ENCODE results near the gene BCR. TPM values are rescaled to one million over a fixed set of nuclear protein-coding genes. Genes with fewer than 3 reads are reported as not detected.
A peak's percentile ranks its signal among the peaks of the same experiment; 100 is the strongest.

The BCR gene
- total and polyA plus RNA-seq, 2 donors (not counting 1 experiment from before 2014, with no cell fraction given) = 30.2 to 46.4 TPM

- H3K4me3 Mint-ChIP-seq = no peak overlapping the region
- no peaks in the 10 kb centered on the region for H3K9me3 Mint-ChIP-seq (ENCODE audit: insufficient read depth)
- Histone ChIP-seq H3K9ac (ENCODE audit: low read length) (no peak overlapping the region), H3K4me2 (replicated peaks; ENCODE audit: low read depth, low read length, poor library complexity, severe bottlenecking) (no peak overlapping the region), H3K4me1 (ENCODE audit: control insufficient read depth in 2 of 2, insufficient read depth in 2 of 2, low read length in 2 of 2) (peaks cover 56% of the 10 kb centered on the region in 2 donors), H2AFZ (ENCODE audit: insufficient read depth, low read depth, low read length, poor library complexity, severe bottlenecking) (no peak overlapping the region), H4K20me1 (ENCODE audit: control insufficient read depth, insufficient read depth, low read length, poor library complexity, severe bottlenecking) (peaks cover 53% of the 10 kb centered on the region), H3K9me3 (ENCODE audit: control extremely low read depth in 1 of 3, control insufficient read depth in 2 of 3, insufficient read depth in 1 of 3, low read length in 2 of 3) (no peaks in the 10 kb centered on the region), H3K79me2 (ENCODE audit: control insufficient read depth, insufficient read depth, low read length) (peaks cover 93% of the 10 kb centered on the region), H3K36me3 (replicated peaks in 1 of 2; ENCODE audit: control extremely low read depth in 1 of 2, control insufficient read depth in 1 of 2, extremely low read depth in 1 of 2, insufficient read depth in 2 of 2, low read length in 1 of 2) (no peaks in the 10 kb centered on the region), H3K27ac (ENCODE audit: low read length in 2 of 2) (no peak overlapping the region), H3K4me3 (ENCODE audit: control extremely low read depth in 1 of 5, extremely low read depth in 1 of 5, insufficient read depth in 1 of 5, low read depth in 2 of 5, low read length in 4 of 5) (no peak overlapping the region), H3K27me3 (replicated peaks in 1 of 4; ENCODE audit: control extremely low read depth in 1 of 4, control insufficient read depth in 3 of 4, insufficient read depth in 4 of 4, low read length in 3 of 4) (no peaks in the 10 kb centered on the region)
- intact Hi-C loops (cut with micrococcal nuclease) = no loop called here
- H3K27me3 Mint-ChIP-seq = peaks cover 5% of the 10 kb centered on the region
- TF ChIP-seq CTCF (IDR thresholded peaks at IDR 0.05) (no peak), EZH2 (IDR thresholded peaks at IDR 0.05; ENCODE audit: borderline replicate concordance, insufficient read depth, low read depth, low read length, poor library complexity, severe bottlenecking) (no peak)
- peaks cover 76% of the 10 kb centered on the region for H3K4me1 Mint-ChIP-seq
- no peak overlapping the region for H3K27ac Mint-ChIP-seq
- 97% methylated on average over 6 of the region's 9 CpGs for WGBS (ENCODE audit: insufficient coverage)
- no peak for DNase-seq
- ChIA-PET CTCF (no interaction called here), POLR2A (no interaction called here)
- ATAC-seq (ENCODE audit: low read depth) = no peak
Measured at GRCh38 chr22:23214398-23214797, 34.1 kb downstream of the BCR start.

DNA sequence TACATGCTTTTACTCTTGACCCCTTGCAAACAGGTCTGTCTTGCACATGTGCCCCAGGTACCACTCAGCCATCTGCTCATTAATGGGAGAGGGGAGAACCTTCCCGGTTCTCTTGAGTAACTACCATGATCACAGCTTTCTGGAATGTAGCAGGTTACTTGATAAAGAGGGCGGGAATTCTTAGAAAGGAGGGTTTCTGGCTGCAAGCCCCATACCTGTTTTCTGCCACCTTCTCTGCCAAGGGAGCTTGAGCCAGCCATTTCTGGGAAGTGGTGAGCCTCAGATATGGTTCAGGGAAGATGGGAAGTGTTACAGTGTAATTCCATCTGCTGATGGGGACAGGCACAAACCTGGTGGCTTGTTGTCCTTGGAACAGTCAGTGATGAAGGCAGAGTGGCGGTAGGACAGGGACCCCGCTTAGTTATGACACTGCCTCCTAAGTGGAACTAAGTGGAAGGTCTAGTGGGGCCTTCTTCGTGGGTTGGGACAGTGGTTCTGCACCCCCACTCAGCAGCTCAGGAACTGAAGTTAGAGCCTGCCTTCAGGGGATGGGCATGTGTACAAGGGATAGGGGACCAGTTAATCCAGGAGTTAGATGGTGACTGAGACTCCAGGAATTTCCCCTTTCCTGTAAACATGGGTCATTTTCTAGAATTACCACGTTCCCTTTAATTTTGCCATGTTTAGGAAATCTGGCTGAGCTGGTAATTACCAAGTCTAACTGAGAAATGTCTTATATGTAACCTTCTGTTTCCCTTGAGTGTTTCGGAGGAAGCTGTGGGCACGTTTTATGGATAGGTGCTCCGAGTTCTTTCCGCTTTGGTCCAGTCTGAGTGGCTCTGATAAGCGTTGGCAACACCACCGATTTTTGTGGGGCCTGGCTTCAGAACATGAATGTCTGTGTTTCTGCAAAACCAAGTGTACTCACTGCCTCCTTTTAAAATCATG, 35.3 kb downstream of the BCR start:
- no peaks in the 10 kb centered on the region for H3K9me3 Mint-ChIP-seq (ENCODE audit: insufficient read depth)
- H3K27me3 Mint-ChIP-seq = peaks cover 4% of the 10 kb centered on the region
- H3K4me1 Mint-ChIP-seq = peaks cover 83% of the 10 kb centered on the region
- DNase-seq = peak; percentile 28
- CTCF ChIA-PET = interaction anchor here (1.0 to 1.6 kb wide), 2 partner anchors 34 to 66 kb away, joined by 3 to 5 read pairs; no protein-coding TSS in a partner anchor
- Histone ChIP-seq H3K4me3 (ENCODE audit: control extremely low read depth in 1 of 5, extremely low read depth in 1 of 5, insufficient read depth in 1 of 5, low read depth in 2 of 5, low read length in 4 of 5) (peak overlapping the region in 1 of 5 experiments; percentile 24), H3K27me3 (replicated peaks in 1 of 4; ENCODE audit: control extremely low read depth in 1 of 4, control insufficient read depth in 3 of 4, insufficient read depth in 4 of 4, low read length in 3 of 4) (no peaks in the 10 kb centered on the region), H3K79me2 (ENCODE audit: control insufficient read depth, insufficient read depth, low read length) (peaks cover 92% of the 10 kb centered on the region), H3K9me3 (ENCODE audit: control extremely low read depth in 1 of 3, control insufficient read depth in 2 of 3, insufficient read depth in 1 of 3, low read length in 2 of 3) (no peaks in the 10 kb centered on the region), H2AFZ (ENCODE audit: insufficient read depth, low read depth, low read length, poor library complexity, severe bottlenecking) (no peak overlapping the region), H3K4me2 (replicated peaks; ENCODE audit: low read depth, low read length, poor library complexity, severe bottlenecking) (peak overlapping the region; percentile 61), H3K9ac (ENCODE audit: low read length) (peak overlapping the region; percentile 15), H3K4me1 (ENCODE audit: control insufficient read depth in 2 of 2, insufficient read depth in 2 of 2, low read length in 2 of 2) (peaks cover 68% of the 10 kb centered on the region in 2 donors), H4K20me1 (ENCODE audit: control insufficient read depth, insufficient read depth, low read length, poor library complexity, severe bottlenecking) (peaks cover 52% of the 10 kb centered on the region), H3K27ac (ENCODE audit: low read length in 2 of 2) (peak overlapping the region in 1 of 2 donors; percentile 2), H3K36me3 (replicated peaks in 1 of 2; ENCODE audit: control extremely low read depth in 1 of 2, control insufficient read depth in 1 of 2, extremely low read depth in 1 of 2, insufficient read depth in 2 of 2, low read length in 1 of 2) (no peaks in the 10 kb centered on the region)
- intact Hi-C loops (cut with micrococcal nuclease) = no loop called here
- TF ChIP-seq EZH2 (IDR thresholded peaks at IDR 0.05; ENCODE audit: borderline replicate concordance, insufficient read depth, low read depth, low read length, poor library complexity, severe bottlenecking) (no peak), CTCF (IDR thresholded peaks at IDR 0.05) (no peak)
- peak overlapping the region; percentile 71 for H3K4me3 Mint-ChIP-seq
- H3K27ac Mint-ChIP-seq = peak overlapping the region; percentile 69
- ATAC-seq (ENCODE audit: low read depth) = no peak
- POLR2A ChIA-PET = no interaction called here
- WGBS (ENCODE audit: insufficient coverage) = 24% methylated on average over 9 of the region's 12 CpGs

Data from B cell (primary cell).